NCI-H1930 (cell line): ENCODE measurements around the gene NAB2.

Experiments
- DNase-seq, 2 experiments: peaks; one replicate each; lab custom pipeline; 2025; lab: John Stamatoyannopoulos, UW

The NAB2 gene

DNA sequence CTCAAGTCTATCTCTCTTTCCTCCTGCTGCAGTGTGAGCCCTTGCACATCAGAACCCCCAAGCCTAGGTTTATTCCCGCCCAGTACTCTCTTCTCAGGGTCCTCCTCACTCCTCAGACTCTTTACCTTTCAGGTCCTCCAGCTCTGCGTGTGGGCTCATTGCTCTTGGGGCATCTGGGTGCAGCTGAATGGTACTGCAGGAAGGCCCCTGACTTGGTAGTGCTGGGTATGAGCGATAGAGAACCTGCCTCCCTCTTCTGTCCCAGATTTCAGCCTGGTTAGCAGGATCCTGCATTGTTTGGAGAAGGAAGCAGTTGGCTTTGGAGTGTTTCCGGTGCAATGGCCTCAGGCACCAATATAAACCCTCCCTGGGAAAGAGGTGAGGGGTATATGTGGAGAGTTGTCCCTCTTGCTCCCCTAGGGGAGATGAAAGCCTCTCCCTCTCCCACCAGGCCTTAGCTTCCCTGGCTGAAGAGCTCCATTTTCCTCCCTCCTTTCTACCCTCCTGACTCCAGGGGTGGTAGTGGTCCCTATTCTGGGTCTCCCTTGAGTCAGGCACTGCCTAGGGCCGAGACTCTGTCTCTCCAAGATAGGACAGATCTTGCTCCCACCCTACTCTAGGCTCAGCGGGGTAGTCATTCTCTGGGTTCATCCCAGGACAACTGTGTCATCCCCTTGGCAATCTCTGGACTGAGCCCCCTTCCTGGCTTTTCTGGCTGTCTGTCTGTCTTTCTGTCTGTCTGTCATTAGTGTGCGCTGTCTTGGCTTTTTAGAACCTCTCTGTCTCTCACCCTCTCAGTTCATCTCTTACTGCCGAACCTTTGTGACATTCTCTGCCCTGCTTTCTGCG is 43.2 kb downstream of the NAB2 start:
- no peak for DNase-seq

DNA sequence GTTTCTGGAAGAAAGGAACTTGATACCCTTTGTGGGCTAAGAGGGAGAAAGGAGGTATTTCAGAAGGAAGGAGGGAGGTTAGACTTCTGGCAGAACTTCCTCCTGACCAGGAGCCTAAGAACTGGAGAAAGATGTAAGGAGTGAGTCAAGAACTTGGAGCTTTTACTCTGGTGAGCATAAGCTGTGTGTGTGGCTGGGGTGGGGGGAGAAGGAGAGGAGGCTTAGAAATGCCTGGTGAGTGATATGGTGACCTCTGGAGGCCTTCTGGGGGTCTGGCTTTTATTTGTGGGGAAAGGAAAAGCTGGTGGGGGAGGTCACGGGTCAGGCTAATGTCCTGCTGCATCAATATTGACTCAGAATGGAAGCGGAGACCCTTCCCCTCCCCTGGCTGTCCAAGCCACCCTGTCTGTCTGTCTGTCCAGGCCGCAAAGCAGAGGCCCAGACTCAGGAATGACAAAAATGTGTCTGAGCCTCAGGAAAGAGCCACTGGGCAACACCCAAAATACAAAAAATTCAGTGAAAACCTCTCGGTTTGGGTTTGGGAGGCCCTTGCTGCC is 44.2 kb downstream of the NAB2 start:
- DNase-seq: no peak

DNA sequence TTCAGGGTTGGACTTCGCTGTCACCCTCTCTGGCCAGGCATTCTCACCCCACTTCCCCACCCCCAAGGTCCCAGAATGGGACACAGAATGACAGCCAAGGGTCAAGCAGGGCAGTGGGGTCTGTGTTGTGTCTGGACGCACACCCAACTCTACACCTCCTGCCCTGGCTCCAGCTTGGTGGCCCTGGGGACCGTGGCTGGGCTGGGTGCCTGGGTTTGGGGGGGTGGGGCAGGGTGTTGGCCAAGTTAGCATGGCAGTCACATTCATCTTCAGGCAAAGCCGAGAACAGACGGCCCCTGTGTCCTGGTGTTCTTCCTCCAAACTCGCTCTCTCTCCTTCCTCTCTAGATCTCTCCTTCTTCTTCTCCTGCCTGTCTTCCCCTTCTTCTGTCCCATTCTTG is 45.0 kb downstream of the NAB2 start:
- DNase-seq: no peak

DNA sequence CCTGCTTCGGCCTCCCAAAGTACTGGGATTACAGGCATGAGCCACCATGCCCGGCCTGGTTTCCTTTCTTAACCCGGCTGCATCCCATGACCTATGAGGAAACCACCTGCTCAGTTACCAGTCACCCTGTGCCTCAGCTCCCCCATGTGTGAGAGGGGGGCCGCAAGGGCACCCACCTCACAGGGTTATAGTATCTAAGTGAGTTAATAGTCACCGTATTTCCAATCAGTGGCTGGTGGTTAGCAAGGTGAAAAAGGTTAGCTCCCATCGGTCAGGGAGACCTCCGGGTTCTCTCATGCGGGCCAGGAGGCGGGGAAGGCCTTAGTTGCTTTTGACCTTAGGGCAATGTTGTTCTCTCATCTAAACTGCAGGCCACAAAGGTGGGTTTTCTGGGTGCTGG is 46.0 kb downstream of the NAB2 start:
- no peak for DNase-seq

DNA sequence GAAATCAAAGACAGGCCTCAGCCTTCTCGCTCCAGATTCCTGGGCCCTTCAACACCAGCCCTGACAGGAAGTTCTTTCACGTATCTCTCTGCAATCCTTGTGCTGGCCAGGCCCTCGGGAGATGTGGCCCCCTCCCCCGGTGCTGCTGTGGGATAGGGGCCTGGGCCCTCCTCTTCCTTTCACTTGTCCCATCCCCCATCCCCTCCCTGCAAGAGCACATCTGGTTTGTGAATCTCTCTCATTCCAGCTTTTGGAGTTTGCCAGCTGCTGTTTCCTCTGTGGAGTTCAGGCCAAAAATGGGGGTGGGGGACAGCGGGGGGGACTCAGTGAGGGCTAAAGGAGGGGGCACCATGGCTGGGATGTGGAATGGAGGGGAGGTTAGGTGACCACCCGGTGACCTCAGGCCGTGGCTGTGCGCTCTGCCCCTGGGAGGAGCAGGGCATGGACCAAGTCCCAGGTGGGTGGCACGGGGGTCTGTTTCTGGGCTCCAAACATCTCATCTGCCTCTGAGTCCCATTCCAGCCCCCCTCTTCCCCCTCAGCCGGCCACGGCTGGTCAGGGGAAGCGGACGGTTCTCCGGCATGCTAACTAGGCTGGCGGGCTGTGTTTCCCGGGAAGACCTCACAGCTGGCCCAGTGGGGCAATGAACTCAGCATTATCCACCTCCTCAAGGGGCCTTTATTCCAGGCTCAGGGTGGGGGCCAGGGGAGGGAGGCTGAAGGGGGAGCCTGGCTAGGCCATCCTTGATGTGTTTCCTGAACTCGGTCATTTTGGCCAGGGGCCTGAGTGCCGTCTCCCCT is 46.8 kb downstream of the NAB2 start:
- DNase-seq: no peak

DNA sequence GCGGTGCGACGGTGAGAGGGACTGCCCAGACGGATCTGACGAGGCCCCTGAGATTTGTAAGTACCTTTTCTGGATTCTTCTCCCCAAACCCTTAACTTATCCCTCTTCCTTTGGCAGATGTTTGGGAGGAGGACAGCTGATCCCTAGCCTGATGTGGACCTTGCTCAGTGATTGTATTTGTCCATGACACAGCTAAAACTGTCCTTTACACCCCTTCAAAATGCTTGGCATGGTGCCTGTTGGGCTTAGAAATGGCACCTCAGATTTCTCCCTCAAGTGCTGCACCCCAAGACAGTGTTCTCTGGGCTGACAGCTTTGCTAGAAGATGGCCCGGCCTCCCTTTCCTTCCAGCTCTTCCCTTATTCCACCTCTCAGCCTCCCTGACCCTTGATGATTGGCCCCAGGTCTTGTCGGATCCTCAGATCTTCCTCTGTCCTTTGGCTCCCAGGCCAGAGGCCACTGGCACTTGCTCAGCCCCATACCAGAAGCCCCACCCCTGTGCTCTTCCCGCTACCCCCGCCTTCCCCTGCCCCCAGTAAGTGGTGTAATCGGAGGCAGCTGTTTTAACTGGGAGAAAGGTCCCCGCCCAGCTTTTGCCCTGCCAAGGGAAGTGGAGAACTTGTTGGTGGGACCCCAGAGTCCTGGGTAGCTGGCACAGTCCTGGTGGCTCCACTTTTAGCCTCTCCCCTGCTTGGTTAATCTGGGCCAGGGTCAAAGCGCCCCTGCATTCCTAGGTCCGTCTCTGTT is 49.8 kb downstream of the NAB2 start:
- DNase-seq: no peak

DNA sequence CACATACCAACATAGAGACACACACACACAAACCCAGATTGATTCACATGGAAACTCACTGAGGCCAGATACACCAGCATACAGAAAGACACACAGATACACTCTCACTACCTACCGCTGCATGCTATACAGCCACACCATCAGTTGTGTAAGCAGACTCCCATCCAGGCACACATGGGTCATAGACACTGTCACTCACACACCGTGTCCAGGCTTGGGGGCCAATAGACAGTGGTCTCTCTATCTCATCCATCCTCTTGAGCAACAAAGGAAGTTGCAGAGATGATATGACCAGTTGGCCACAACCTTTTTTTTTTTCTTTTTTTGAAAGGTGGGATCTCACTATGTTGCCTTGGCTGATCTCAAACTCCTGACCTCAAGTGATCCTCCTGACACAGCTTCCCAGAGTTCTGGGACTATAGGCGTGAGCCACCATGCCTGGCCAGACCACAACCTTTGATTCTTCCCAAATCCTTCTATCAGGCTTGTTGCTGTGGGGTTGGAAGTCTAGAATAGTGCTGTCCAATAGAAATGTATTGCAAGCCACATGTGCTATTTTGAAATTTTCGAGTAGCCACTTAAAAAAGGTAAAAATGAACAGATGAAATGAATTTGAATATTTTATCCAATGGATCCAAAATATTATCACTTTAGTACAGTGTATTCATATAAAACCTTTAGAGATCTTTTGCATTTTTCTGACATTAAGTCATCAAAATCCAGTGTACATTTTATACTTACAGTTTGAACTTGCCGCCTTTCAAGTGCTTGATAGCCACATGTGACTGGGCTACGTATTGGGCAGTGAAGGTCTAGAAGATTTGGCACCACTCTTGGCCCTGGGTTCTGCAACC is 51.1 kb downstream of the NAB2 start:
- DNase-seq: no peak

DNA sequence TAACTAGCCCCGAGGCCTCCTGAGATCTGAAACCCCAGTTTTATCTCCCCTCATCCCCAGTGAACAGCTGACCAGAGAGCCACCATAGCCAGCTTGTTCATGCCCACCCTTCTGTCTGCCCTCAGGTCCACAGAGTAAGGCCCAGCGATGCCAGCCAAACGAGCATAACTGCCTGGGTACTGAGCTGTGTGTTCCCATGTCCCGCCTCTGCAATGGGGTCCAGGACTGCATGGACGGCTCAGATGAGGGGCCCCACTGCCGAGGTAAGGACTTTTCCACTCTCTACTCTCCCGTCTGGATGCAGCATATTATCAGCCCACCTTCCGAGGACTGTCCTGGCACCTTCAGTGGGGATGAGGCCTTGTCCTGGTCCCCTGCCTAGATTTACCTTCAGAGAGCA is 52.3 kb downstream of the NAB2 start:
- DNase-seq: no peak

DNA sequence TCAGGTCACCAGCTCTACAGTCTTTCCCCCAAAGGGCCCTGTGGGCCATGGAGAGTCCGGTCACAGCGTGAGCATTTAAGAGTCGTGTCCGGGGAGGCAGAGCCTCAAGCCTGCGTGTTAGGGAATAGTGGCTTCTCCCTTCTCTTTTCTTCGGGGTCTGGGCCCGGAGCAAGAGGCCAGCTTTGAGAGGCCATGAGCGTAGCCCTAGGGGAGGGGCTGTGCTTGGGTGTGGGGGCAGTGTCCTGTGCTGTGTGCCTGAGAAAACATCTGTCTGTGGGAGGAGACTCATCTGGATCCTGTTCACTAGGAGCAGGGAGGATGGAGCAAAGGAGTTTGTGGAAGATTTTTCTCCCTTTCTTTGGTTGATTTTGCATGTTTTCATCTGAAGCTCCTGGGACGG is 53.2 kb downstream of the NAB2 start:
- DNase-seq: no peak

DNA sequence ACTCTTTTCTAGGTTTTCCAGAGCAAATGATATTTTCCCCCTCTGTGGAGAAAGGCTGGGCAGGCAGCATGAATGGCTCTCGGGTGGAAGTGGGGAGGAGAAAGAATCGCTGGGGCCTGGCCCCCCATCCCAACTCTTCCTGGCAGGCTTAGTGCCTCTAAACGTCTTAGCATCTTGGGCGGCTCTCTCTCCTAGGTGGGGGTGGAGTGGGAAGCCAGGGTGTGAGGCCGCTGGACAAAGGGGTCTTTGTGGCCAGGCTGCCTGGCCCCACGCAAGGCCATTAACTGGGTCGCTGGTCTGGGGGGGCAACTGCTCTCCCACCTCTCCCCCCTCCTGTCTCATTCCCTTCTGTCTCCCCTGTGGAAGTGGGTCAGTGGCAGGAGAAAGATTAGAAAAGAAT is 53.8 kb downstream of the NAB2 start:
- no peak for DNase-seq

DNA sequence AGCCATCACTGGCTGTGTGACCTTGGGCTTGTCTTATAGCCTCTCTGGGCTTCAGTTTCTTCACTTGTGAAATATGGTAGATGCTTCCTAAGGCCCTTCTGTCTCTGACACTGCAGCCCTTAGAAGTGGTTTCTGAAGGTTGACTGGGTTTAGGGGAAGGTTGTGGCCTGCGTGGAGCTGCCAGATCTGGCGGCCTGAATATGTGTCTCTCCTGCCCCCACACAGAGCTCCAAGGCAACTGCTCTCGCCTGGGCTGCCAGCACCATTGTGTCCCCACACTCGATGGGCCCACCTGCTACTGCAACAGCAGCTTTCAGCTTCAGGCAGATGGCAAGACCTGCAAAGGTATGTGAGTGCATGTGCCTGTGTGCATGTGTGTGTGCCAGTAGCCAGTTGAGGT is 54.5 kb downstream of the NAB2 start:
- DNase-seq: no peak
